SK-N-DZ (cell line): ENCODE results near the gene AADAT. TPM values are rescaled to one million over a fixed set of nuclear protein-coding genes. Genes with fewer than 3 reads are reported as not detected.
"Not testable (repeated sequence)": the region's sequence is repeated elsewhere in the genome, so short reads cannot be mapped to it uniquely, and the experiment has no call there.

Source experiments
- DNase-seq: peaks from one replicate; pipeline ENCODE4 v3.0.0-alpha.2; 2015; ENCODE audit warnings: low spot score
- polyA plus RNA-seq, 2 experiments: library from polyadenylated mRNA; depleted of rRNA; stranded (reverse); fragments of >200 nt; gene quantifications; 2 replicates each; pipeline ENCODE4 v1.2.3, GENCODE V29; 2014

Gene AADAT
- 13.6 and 13.9 TPM in 2 replicates for polyA plus RNA-seq (2014; cell fraction: cytosol; rRNA removed)
- 31.2 and 53.8 TPM in 2 replicates for polyA plus RNA-seq (2014; cell fraction: nucleus; rRNA removed)

DNA sequence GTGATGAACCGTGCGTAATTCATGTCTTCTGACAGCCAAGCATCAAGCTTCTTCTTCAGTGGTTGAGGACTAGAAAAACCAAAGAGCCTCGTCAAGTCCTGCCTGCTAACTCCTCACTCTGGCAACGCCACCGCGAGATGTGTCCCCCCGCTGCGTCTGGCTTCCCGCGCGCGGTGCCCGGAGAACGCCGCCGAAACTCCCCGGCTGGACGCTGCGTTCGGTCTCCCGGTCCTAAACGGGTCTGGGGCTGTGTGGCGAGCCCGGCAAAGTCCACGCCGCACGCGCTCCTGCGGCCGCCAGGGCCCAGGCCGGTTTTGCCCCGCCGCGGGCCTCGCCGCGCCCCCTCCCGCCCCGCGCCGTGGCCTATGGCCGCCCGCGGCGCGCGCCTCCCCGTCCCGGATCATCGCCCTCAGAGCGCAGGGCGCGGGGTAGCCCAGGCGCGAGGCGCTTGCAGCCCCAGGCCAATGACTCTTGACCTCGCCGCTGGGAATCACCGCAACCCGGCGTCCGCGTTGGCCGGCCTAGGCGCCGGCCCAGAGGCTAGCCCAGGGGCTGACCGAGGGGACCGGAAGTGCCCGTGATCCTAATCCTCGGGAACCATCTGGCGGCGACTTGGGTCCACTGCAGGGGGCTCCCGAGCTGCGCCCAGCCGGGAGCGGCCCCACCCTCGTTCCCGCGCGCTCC, at the start of gene AADAT:
Gene AADAT (minus strand): TSS at position 289 of the 684 bp plus-strand sequence. CDS start 266 bp downstream, at position 23.
- peak; percentile 83 for DNase-seq

DNA sequence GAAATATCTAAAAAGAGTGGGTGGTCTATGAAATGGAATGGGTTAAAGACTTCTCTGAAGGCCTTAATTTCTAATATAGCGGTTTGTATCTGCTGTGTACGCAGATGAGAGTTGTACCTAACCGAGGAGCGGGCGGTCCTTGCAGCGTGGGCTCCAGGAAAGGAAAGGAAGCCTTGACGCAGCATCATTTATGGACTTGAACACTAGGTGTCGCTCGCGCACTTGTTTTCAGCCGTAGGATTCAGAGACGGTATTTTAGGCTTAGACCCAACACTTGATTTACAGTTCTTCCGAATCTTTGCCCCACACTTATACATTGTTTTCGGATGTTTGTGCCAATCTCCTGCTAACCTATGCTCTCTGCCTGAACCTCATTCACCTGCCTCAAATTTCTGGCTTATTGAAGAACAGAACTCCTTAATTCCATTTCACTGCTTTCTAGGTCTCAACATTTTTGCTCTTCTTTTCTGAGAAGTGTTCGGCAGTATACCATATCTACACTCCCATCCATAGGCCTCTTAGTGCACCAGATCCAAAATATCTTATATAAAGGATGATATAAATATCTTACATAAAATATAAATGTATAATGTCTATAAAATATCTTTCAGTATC, 48.9 kb upstream of the AADAT start:
- DNase-seq: peak; percentile 67

DNA sequence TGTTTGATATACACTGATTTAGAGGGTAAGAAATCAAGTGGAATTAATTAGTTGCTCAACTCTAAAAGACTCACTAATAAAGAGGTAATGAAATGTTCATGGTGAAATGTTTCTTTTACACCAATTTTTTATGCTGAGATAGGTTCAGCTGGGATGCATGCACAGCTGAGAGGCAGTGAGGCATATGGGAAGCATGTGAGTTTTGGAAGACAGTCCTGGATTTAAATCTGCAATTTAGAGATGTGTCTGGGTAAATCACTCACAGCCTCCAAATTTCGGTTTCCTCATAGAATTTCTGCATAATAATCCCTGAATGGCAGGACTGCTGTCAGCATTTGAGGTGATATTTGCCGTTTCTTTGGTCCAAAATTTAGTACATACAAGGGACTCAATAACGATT, 48.2 kb upstream of the AADAT start:
- no peak for DNase-seq

GRCh38 chr4:170137466-170137865, 47.7 kb upstream of the AADAT start:
- DNase-seq: no peak

DNA sequence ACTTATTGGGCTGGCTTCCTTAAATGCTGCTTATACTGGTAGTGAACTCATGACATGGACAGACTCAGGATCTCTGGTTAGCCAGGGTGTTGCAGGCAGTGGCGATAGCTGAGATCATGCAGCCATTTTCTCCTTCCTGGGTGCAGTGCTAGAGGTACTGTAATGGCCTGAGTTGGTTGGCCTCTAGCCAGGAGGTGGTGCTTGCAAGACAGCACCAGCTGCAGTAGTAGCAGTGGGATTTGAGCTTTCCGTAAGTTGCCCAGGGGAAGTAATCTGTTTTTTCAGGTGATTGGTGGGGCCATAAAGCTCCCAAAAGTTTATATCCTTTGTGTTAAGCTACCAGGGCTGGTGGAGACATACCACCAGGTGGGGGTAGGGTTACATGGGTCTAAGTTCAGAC, 45.1 kb upstream of the AADAT start:
- DNase-seq: no peak

- no peak for DNase-seq
These were observed 38.6 kb upstream of the AADAT start for GRCh38 chr4:170128219-170128804.

- DNase-seq: no peak
These were observed 38.0 kb upstream of the AADAT start for GRCh38 chr4:170127758-170128157.

- DNase-seq: no peak
These were observed 34.6 kb upstream of the AADAT start for GRCh38 chr4:170124406-170124805.

GRCh38 chr4:170122252-170122651, 32.5 kb upstream of the AADAT start:
- DNase-seq: no peak

GRCh38 chr4:170114636-170115035, 24.9 kb upstream of the AADAT start:
- no peak for DNase-seq

DNA sequence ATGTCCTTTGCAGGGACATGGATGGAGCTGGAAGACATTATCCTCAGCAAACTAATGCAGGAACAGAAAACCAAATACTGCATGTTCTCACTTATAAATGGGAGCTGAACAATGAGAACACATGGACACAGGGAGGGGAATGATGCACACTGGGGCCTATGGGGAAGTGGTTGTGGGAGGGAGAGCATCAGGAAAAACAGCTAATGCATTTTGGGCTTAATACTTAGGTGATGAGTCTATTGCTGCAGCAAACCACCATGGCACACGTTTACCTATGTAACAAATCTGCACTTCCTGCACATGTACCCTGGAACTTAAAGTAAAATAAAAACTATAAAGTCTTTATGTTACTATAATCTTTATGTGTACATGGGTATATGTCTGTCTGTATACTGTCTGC, 24.4 kb upstream of the AADAT start:
- not testable (repeated sequence) for DNase-seq

DNA sequence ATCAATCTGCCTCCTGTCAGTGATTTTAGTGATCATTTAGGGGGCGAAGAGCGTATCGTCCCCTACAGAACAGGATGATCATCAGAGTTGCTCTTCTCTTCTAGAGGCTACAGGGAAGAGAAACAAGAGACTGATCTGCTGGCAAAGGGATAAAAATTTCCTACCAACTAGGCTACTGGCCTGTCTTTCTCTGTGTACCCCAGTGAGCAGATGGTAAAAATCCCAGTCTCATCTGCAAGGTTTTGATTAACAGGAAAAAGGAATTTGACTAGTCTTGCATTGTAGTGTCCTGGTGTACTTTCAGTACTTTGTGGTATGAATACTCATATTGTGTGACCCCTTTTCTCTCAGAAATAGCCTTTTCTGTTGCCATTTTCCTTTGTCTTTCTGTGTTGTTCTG, 21.8 kb upstream of the AADAT start:
- no peak for DNase-seq

GRCh38 chr4:170111085-170111484, 21.3 kb upstream of the AADAT start:
- DNase-seq: no peak

- DNase-seq: no peak
These were observed 20.5 kb upstream of the AADAT start for GRCh38 chr4:170110285-170110672.

DNA sequence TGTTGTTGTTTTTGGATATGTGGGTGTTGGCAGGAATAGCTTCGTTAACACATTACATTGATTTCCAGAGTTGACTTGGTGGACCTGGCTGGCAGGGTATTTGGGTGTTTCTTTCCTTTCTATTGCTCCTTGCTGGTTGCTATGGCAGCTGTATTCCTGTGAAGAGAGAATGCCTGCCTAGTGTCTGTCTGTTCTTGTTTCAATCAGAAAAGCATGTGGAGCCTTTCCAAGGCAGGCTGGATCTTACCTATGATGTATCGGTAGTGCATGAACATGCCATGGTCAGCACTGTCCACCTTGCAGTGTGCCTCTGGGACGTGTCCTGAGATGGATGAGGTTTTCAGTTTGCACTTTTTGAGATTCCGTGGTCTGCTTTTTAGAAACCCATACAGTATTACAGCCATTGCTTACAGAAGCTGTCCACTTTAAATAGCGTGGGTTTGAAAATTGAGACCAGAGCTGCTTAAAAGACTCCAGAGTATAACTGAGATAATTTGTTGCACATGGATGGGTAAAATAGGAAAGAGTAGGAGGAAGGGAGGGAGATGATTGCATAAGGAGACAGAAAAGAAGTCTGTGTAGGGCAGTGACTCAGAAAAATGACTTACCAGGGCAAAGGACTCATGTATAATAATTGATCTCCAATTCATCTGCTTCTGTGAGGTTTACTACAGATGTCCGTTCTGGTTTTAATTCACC, 20.0 kb upstream of the AADAT start:
- DNase-seq: no peak

- no peak for DNase-seq
These were observed 17.1 kb upstream of the AADAT start for GRCh38 chr4:170106900-170107299.

DNA sequence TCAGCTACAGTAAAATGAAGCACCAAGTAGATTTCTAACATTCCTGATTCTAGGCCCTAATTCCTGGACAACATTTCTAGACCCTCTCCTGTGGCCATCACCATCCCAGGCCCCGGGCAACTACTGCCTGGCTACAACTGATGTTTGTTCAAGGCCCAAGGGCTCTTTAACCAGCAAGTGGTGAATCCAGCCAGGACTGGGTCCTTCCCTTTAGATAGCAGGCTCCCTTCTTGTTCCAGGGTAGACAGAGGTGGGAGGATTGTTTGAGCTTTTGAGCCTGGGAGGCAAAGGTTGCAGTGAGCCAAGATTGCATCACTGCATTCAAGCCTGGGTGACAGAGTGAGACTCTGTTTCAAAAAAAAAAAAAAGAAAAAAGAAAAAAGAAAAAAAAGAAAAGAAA, 12.7 kb upstream of the AADAT start:
- no peak for DNase-seq

DNA sequence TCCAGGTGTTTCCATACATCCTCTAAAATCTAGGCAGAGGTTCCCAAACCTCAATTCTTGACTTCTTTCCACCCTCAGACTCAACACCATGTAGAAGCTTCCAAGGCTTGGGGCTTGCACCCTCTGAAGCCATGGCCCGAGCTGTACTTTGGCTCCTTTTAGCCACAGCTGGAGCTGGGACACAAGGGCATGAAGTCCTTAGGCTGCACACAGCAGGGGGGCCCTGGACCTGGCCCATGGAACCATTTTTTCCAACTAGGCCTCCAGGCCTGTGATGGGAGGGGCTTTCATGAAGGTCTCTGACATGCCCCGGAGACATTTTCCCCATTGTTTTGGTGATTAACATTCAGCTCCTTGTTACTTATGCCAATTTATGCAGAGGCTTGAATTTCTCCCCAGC, 8.4 kb upstream of the AADAT start:
- DNase-seq: not testable (repeated sequence)

- no peak for DNase-seq
These were observed 7.9 kb upstream of the AADAT start for GRCh38 chr4:170097681-170098080.

DNA sequence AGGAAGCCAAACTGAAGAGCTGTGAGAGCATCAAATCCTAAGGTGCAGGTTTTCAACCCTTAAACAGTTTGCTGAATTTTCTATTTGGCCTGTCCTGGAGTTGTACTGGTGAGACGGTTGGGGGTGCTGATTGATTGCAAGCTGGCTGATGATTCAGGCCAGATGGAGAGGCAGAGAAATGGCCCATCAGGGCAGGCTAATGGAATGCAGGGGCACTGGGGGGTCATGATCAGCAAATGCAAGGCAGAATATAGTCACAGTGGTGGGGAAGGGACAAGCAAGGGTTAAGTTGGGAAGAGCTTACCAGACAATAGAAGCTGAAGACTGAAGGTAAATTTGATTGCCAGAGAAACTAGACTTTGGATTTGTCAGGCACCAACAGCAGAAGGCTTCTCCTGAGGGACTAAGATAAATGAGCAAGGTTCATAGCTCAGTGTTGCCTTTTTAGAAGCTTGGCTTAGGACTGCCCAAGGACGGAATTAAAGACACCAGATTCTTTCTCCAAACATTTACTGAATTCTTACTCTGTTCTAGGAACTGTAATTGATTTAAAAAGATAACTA, 4.3 kb upstream of the AADAT start:
- no peak for DNase-seq

- DNase-seq: no peak
These were observed 1.4 kb upstream of the AADAT start for GRCh38 chr4:170091069-170091696.
